WTC11 (cell line): ENCODE measurements around the gene HOXB6. TPM values are rescaled to one million over a fixed set of nuclear protein-coding genes. Genes with fewer than 3 reads are reported as not detected.

Experiments
- ATAC-seq: fragments of 200-7000 bp; cut with Tn5 transposase; 2 replicates; pipeline ENCODE4 v1.10.0; 2021; ENCODE audit warnings: mild to moderate bottlenecking, moderate library complexity
- CTCF ChIA-PET: fragments of 300-600 bp; sonication (Branson Sonifier 250); formaldehyde crosslinking; loops from one replicate; lab custom pipeline; 2021; ENCODE audit warnings: antibody characterized with exemption; lab: Charles Lee
- POLR2A ChIA-PET: fragments of 350-600 bp; sonication (Branson Sonifier 250); formaldehyde crosslinking; loops from one replicate; lab custom pipeline; 2021; ENCODE audit warnings: antibody characterized with exemption; lab: Charles Lee
- DNase-seq: peaks from one replicate; pipeline ENCODE4 v3.0.0; 2021; ENCODE audit warnings: low spot score
- H3K27ac Mint-ChIP-seq: 2 replicates; pipeline ENCODE4 v1.8.0; 2021; ENCODE audit warnings: mixed read lengths
- H3K27me3 Mint-ChIP-seq: 2 replicates; pipeline ENCODE4 v1.8.0; 2021; ENCODE audit warnings: low read depth, mild to moderate bottlenecking, moderate library complexity, mixed read lengths
- H3K36me3 Mint-ChIP-seq: 2 replicates; pipeline ENCODE4 v1.8.0; 2021; ENCODE audit warnings: mixed read lengths
- H3K4me1 Mint-ChIP-seq: 2 replicates; pipeline ENCODE4 v1.8.0; 2022; ENCODE audit warnings: mixed read lengths
- H3K4me3 Mint-ChIP-seq: 2 replicates; pipeline ENCODE4 v1.8.0; 2021; ENCODE audit warnings: mild to moderate bottlenecking, moderate library complexity, mixed read lengths
- H3K9me3 Mint-ChIP-seq: 2 replicates; pipeline ENCODE4 v1.8.0; 2021; ENCODE audit warnings: mixed read lengths
- ATF1 ChIP-seq: sonication (generic); formaldehyde crosslinking; IDR thresholded peaks from 2 replicates; pipeline ENCODE4 v1.8.1; 2023; ENCODE audit warnings: mild to moderate bottlenecking, moderate library complexity, missing genetic modification reagents
- CREM ChIP-seq: sonication (generic); formaldehyde crosslinking; IDR thresholded peaks from 2 replicates; pipeline ENCODE4 v1.8.1; 2022; ENCODE audit warnings: mild to moderate bottlenecking, missing genetic modification reagents, moderate library complexity
- ETV6 ChIP-seq: sonication (generic); formaldehyde crosslinking; IDR thresholded peaks from 2 replicates; pipeline ENCODE4 v1.8.1; 2022; ENCODE audit warnings: mild to moderate bottlenecking, missing genetic modification reagents
- FOXP1 ChIP-seq: sonication (generic); formaldehyde crosslinking; IDR thresholded peaks from 2 replicates; pipeline ENCODE4 v1.8.0; 2022; ENCODE audit warnings: missing genetic modification reagents, mild to moderate bottlenecking, moderate library complexity, borderline replicate concordance
- GABPB1 ChIP-seq: sonication (generic); formaldehyde crosslinking; IDR thresholded peaks from 2 replicates; pipeline ENCODE4 v1.8.1; 2023; ENCODE audit warnings: mild to moderate bottlenecking, missing genetic modification reagents
- MYBL2 ChIP-seq: sonication (generic); formaldehyde crosslinking; IDR thresholded peaks from 2 replicates; pipeline ENCODE4 v1.8.1; 2023; ENCODE audit warnings: mild to moderate bottlenecking, moderate library complexity, missing genetic modification reagents
- NFATC4 ChIP-seq: fragments of 250-450 bp; sonication (Bioruptor Pico); IDR thresholded peaks from 2 replicates; pipeline ENCODE4 v1.9.0; 2021; ENCODE audit warnings: mild to moderate bottlenecking
- NFE2L1 ChIP-seq: sonication (generic); formaldehyde crosslinking; IDR thresholded peaks from 2 replicates; pipeline ENCODE4 v1.8.1; 2023; ENCODE audit warnings: missing genetic modification reagents
- NFYB ChIP-seq: sonication (generic); formaldehyde crosslinking; conservative IDR thresholded peaks from 2 replicates; pipeline ENCODE4 v1.8.0; 2022; ENCODE audit warnings: low read depth, missing genetic modification reagents
- NR1H2 ChIP-seq: sonication (generic); formaldehyde crosslinking; IDR thresholded peaks from 2 replicates; pipeline ENCODE4 v1.9.0; 2021; ENCODE audit warnings: mild to moderate bottlenecking, moderate library complexity, missing genetic modification reagents
- TEAD1 ChIP-seq: sonication (generic); formaldehyde crosslinking; IDR thresholded peaks from 2 replicates; pipeline ENCODE4 v1.8.0; 2022; ENCODE audit warnings: mild to moderate bottlenecking, missing genetic modification reagents
- ZBTB21 ChIP-seq: sonication (generic); formaldehyde crosslinking; IDR thresholded peaks from 2 replicates; pipeline ENCODE4 v1.8.1; 2023; ENCODE audit warnings: mild to moderate bottlenecking, missing genetic modification reagents, borderline replicate concordance
- ZNF263 ChIP-seq: sonication (generic); formaldehyde crosslinking; IDR thresholded peaks from 2 replicates; pipeline ENCODE4 v1.8.1; 2022; ENCODE audit warnings: low read depth, mild to moderate bottlenecking, moderate library complexity, missing genetic modification reagents
- total RNA-seq: library from RNA; stranded (reverse); gene quantifications from 3 replicates; pipeline ENCODE4 v1.2.3, GENCODE V29; 2021
- TF ChIP-seq, protein P1 (sequence below): fragments of 250-450 bp; sonication (Bioruptor Pico); IDR thresholded peaks from 2 replicates; pipeline ENCODE4 v1.9.0; 2021; ENCODE audit warnings: mild to moderate bottlenecking
- TF ChIP-seq, protein P2 (sequence below): sonication (generic); formaldehyde crosslinking; IDR thresholded peaks from 2 replicates; pipeline ENCODE4 v1.8.1; 2022; ENCODE audit warnings: mild to moderate bottlenecking, moderate library complexity, missing genetic modification reagents
- TF ChIP-seq, protein P3 (sequence below): sonication (generic); formaldehyde crosslinking; conservative IDR thresholded peaks from 2 replicates; pipeline ENCODE4 v1.8.1; 2023; ENCODE audit warnings: mild to moderate bottlenecking, low read depth, missing genetic modification reagents, moderate library complexity
- TF ChIP-seq, protein P4 (sequence below): sonication (generic); formaldehyde crosslinking; conservative IDR thresholded peaks from 2 replicates; pipeline ENCODE4 v1.8.1; 2022; ENCODE audit warnings: mild to moderate bottlenecking, missing genetic modification reagents
- TF ChIP-seq, protein P5 (sequence below): sonication (generic); formaldehyde crosslinking; IDR thresholded peaks from 2 replicates; pipeline ENCODE4 v1.8.0; 2022; ENCODE audit warnings: missing genetic modification reagents
- TF ChIP-seq, protein P6 (sequence below): fragments of 250-450 bp; sonication (Bioruptor Pico); IDR thresholded peaks from 2 replicates; pipeline ENCODE4 v1.9.0; 2021; ENCODE audit warnings: moderate library complexity, mild to moderate bottlenecking, inconsistent platforms, borderline replicate concordance

Gene HOXB6
- total RNA-seq, 1 experiment from 2014 or later: not detected

DNA sequence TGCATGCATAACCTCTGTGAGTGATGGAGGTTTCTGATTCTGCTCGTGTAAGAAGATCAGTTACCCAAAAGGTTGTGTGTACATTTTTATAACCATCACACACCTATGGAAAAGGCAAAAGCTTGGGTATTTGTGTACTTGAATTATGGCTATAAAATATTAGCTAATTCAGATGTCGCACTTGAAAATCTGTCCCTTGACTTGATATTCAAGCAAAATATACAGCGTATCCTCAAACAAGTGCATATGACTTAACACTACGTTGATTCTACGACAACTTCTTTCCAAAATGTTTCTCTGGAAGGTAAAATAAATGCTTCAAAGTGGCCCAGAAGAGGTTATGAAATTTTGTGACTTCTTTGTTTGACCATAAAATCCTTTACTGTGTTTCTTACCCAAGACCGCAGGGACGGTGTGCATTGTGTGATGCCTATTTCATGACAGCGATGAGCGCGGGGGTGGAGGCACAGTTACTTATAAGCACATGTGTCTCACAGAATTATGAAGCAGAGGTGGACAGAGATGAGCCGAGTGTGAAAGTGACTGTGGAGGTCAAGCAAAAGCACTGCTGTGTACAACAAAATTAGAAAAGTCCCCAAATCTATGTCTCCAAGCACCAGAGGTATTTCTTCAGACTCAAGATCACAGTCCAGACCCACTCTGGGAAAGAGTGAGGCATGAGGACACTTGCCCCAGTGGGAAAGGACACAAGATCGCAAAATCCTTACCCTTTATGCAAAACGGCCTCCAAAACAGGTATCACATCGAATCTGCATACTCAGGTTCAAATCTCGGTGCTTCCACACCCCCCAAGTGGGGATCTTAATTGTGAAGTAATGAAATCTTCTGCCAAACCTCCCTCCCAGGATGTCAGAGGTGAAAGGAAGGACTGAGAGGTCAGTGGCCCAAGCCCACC, 25.5 kb upstream of the HOXB6 start:
- ChIA-PET CTCF (no interaction called here), POLR2A (no interaction called here)
- DNase-seq (no peak), ATAC-seq (no peak)
- H3K4me3 Mint-ChIP-seq: no peak overlapping the region
- no peak for TF ChIP-seq CREM (CRISPR knock-in tag)
- TF ChIP-seq NR1H2 (CRISPR knock-in tag): no peak
- TF ChIP-seq NFATC4 (CRISPR knock-in tag): no peak
- TF ChIP-seq ZNF263 (CRISPR knock-in tag): no peak
- TF ChIP-seq, protein P1, sequence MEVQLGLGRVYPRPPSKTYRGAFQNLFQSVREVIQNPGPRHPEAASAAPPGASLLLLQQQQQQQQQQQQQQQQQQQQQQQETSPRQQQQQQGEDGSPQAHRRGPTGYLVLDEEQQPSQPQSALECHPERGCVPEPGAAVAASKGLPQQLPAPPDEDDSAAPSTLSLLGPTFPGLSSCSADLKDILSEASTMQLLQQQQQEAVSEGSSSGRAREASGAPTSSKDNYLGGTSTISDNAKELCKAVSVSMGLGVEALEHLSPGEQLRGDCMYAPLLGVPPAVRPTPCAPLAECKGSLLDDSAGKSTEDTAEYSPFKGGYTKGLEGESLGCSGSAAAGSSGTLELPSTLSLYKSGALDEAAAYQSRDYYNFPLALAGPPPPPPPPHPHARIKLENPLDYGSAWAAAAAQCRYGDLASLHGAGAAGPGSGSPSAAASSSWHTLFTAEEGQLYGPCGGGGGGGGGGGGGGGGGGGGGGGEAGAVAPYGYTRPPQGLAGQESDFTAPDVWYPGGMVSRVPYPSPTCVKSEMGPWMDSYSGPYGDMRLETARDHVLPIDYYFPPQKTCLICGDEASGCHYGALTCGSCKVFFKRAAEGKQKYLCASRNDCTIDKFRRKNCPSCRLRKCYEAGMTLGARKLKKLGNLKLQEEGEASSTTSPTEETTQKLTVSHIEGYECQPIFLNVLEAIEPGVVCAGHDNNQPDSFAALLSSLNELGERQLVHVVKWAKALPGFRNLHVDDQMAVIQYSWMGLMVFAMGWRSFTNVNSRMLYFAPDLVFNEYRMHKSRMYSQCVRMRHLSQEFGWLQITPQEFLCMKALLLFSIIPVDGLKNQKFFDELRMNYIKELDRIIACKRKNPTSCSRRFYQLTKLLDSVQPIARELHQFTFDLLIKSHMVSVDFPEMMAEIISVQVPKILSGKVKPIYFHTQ: no peak
- TF ChIP-seq, protein P2, sequence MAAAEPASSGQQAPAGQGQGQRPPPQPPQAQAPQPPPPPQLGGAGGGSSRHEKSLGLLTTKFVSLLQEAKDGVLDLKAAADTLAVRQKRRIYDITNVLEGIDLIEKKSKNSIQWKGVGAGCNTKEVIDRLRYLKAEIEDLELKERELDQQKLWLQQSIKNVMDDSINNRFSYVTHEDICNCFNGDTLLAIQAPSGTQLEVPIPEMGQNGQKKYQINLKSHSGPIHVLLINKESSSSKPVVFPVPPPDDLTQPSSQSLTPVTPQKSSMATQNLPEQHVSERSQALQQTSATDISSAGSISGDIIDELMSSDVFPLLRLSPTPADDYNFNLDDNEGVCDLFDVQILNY: no peak
- no peak for TF ChIP-seq ZBTB21
- no peak for TF ChIP-seq TEAD1 (CRISPR knock-in tag)
- TF ChIP-seq, protein P3, sequence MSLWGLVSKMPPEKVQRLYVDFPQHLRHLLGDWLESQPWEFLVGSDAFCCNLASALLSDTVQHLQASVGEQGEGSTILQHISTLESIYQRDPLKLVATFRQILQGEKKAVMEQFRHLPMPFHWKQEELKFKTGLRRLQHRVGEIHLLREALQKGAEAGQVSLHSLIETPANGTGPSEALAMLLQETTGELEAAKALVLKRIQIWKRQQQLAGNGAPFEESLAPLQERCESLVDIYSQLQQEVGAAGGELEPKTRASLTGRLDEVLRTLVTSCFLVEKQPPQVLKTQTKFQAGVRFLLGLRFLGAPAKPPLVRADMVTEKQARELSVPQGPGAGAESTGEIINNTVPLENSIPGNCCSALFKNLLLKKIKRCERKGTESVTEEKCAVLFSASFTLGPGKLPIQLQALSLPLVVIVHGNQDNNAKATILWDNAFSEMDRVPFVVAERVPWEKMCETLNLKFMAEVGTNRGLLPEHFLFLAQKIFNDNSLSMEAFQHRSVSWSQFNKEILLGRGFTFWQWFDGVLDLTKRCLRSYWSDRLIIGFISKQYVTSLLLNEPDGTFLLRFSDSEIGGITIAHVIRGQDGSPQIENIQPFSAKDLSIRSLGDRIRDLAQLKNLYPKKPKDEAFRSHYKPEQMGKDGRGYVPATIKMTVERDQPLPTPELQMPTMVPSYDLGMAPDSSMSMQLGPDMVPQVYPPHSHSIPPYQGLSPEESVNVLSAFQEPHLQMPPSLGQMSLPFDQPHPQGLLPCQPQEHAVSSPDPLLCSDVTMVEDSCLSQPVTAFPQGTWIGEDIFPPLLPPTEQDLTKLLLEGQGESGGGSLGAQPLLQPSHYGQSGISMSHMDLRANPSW (CRISPR knock-in tag): no peak
- TF ChIP-seq MYBL2 (CRISPR knock-in tag): no peak
- TF ChIP-seq, protein P4, sequence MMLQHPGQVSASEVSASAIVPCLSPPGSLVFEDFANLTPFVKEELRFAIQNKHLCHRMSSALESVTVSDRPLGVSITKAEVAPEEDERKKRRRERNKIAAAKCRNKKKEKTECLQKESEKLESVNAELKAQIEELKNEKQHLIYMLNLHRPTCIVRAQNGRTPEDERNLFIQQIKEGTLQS: no peak
- TF ChIP-seq, protein P5, sequence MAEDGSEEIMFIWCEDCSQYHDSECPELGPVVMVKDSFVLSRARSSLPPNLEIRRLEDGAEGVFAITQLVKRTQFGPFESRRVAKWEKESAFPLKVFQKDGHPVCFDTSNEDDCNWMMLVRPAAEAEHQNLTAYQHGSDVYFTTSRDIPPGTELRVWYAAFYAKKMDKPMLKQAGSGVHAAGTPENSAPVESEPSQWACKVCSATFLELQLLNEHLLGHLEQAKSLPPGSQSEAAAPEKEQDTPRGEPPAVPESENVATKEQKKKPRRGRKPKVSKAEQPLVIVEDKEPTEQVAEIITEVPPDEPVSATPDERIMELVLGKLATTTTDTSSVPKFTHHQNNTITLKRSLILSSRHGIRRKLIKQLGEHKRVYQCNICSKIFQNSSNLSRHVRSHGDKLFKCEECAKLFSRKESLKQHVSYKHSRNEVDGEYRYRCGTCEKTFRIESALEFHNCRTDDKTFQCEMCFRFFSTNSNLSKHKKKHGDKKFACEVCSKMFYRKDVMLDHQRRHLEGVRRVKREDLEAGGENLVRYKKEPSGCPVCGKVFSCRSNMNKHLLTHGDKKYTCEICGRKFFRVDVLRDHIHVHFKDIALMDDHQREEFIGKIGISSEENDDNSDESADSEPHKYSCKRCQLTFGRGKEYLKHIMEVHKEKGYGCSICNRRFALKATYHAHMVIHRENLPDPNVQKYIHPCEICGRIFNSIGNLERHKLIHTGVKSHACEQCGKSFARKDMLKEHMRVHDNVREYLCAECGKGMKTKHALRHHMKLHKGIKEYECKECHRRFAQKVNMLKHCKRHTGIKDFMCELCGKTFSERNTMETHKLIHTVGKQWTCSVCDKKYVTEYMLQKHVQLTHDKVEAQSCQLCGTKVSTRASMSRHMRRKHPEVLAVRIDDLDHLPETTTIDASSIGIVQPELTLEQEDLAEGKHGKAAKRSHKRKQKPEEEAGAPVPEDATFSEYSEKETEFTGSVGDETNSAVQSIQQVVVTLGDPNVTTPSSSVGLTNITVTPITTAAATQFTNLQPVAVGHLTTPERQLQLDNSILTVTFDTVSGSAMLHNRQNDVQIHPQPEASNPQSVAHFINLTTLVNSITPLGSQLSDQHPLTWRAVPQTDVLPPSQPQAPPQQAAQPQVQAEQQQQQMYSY (CRISPR knock-in tag): no peak
- no peak for TF ChIP-seq ETV6 (CRISPR knock-in tag)
- no peak for TF ChIP-seq NFYB
- no peak for TF ChIP-seq ATF1 (CRISPR knock-in tag)
- no peak for TF ChIP-seq FOXP1 (CRISPR knock-in tag)
- TF ChIP-seq, protein P6, sequence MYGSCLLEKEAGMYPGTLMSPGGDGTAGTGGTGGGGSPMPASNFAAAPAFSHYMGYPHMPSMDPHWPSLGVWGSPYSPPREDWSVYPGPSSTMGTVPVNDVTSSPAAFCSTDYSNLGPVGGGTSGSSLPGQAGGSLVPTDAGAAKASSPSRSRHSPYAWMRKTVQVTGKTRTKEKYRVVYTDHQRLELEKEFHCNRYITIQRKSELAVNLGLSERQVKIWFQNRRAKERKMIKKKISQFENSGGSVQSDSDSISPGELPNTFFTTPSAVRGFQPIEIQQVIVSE: no peak
- TF ChIP-seq GABPB1: no peak
- no peak for TF ChIP-seq NFE2L1 (CRISPR knock-in tag)
- peaks cover 23% of the 10 kb centered on the region for H3K4me1 Mint-ChIP-seq
- no peaks in the 10 kb centered on the region; the same call in 1 of the 2 replicates for H3K36me3 Mint-ChIP-seq
- H3K9me3 Mint-ChIP-seq: no peaks in the 10 kb centered on the region
- no peak overlapping the region for H3K27ac Mint-ChIP-seq
- H3K27me3 Mint-ChIP-seq: peaks cover 100% of the 10 kb centered on the region; the same call in 1 of the 2 replicates
